Loucy (cell line): ENCODE data around the gene BRAF.

Experiments used
- EZH2phosphoT487 ChIP-seq: fragments of 200-600 bp; IDR thresholded peaks from 2 replicates; pipeline ENCODE4 v1.6.1; 2018; ENCODE audit warnings: antibody characterized with exemption, mild to moderate bottlenecking, moderate library complexity, borderline replicate concordance
- TF ChIP-seq, protein P1 (sequence below): fragments of 200-600 bp; sonication (generic); conservative IDR thresholded peaks from 2 replicates; pipeline ENCODE4 v1.5.1; 2014; ENCODE audit warnings: mild to moderate bottlenecking, antibody characterized with exemption, low read length

- TF ChIP-seq, protein P1, sequence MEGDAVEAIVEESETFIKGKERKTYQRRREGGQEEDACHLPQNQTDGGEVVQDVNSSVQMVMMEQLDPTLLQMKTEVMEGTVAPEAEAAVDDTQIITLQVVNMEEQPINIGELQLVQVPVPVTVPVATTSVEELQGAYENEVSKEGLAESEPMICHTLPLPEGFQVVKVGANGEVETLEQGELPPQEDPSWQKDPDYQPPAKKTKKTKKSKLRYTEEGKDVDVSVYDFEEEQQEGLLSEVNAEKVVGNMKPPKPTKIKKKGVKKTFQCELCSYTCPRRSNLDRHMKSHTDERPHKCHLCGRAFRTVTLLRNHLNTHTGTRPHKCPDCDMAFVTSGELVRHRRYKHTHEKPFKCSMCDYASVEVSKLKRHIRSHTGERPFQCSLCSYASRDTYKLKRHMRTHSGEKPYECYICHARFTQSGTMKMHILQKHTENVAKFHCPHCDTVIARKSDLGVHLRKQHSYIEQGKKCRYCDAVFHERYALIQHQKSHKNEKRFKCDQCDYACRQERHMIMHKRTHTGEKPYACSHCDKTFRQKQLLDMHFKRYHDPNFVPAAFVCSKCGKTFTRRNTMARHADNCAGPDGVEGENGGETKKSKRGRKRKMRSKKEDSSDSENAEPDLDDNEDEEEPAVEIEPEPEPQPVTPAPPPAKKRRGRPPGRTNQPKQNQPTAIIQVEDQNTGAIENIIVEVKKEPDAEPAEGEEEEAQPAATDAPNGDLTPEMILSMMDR: no peak
- no peak for TF ChIP-seq EZH2phosphoT487
Observed at GRCh38 chr7:140738280-140738679, 186.4 kb downstream of the BRAF start.
